Measurements from ENCODE around the gene FBXW7. TPM values are rescaled to one million over a fixed set of nuclear protein-coding genes. Genes with fewer than 3 reads are reported as not detected.

FBXW7 gene
- total and polyA plus RNA-seq, 2 of the 13 experiments (the other 11 are each of a cell fraction or from before 2014, with no cell fraction given), result 5.0 to 40.9 TPM

GRCh38 chr4:152293527-152293926 is 242.4 kb downstream of the FBXW7 start (continued):
- TF ChIP-seq ZBTB33 (CRISPR knock-in tag; IDR thresholded peaks at IDR 0.05), result no peak
- no peak for TF ChIP-seq ZNF280B (CRISPR knock-in tag; IDR thresholded peaks at IDR 0.05; ENCODE audit: borderline replicate concordance)
- TF ChIP-seq ZMYM3 (CRISPR knock-in tag; IDR thresholded peaks at IDR 0.05), result no peak

DNA sequence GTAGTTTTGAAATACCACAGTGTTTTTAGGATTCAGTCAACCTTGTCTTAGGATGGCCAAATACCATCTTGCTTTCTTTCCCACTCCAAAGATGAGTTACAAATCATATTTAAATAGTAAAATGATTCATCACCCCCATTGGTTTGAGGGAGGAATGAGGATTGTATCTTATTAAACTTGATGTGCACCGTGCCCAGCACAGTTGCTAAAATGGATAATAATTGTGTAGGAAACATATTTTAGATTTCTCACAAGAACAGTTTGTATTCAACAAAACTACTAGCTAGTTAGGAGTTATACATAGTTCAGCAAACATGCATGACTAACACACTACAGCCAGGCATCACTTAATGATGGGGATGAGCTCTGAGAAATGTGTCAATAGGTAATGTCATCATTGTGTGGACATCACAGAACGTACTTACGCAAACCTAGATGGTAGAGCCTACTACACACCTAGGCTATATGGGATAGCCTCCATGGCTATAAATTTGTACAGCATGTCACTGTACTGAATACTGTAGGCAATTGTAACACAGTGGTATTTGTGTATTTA is 245.4 kb downstream of the FBXW7 start:
- H3K4me2 ChIP-seq (ENCODE audit: low read depth, low read length), result no peak overlapping the region
- no peak for FAIRE-seq
- no peaks in the 10 kb centered on the region for H4K20me1 ChIP-seq (ENCODE audit: insufficient read depth, low read length)
- no peak overlapping the region for H3K4me3 ChIP-seq (replicated peaks in 1 of 3; ENCODE audit: insufficient read depth in 1 of 3, low read depth in 2 of 3, low read length in 3 of 3)
- ATAC-seq, result no peak
- no peak overlapping the region for H3K27ac ChIP-seq (ENCODE audit: extremely low read length, insufficient read depth, low read length)
- in situ Hi-C loops (cut with HindIII; ENCODE audit: extremely low pct_ligation_motif_present, low pct_unique_long_range_greater_than_20kb) (no loop called here), intact Hi-C loops (cut with micrococcal nuclease; ENCODE audit: unreplicated experiment) (no loop called here)
- H3K4me1 ChIP-seq (ENCODE audit: insufficient read depth, low read length), result no peaks in the 10 kb centered on the region
- TF ChIP-seq JUNB (CRISPR knock-in tag; IDR thresholded peaks at IDR 0.05; ENCODE audit: borderline replicate concordance), result no peak
- no peak for TF ChIP-seq KLF12 (CRISPR knock-in tag; IDR thresholded peaks at IDR 0.05; ENCODE audit: borderline replicate concordance)
- no peak for TF ChIP-seq ZNF484 (CRISPR knock-in tag; IDR thresholded peaks at IDR 0.05; ENCODE audit: borderline replicate concordance, low read depth)
- TF ChIP-seq MTA1 (CRISPR knock-in tag; IDR thresholded peaks at IDR 0.05; ENCODE audit: borderline replicate concordance), result no peak
- no peak for TF ChIP-seq DR1 (CRISPR knock-in tag; IDR thresholded peaks at IDR 0.05)
- TF ChIP-seq ZNF20 (CRISPR knock-in tag; IDR thresholded peaks at IDR 0.05), result no peak
- TF ChIP-seq NFE2L1 (CRISPR knock-in tag; IDR thresholded peaks at IDR 0.05; ENCODE audit: borderline replicate concordance), result no peak
- no peak for TF ChIP-seq KDM4B (CRISPR knock-in tag; IDR thresholded peaks at IDR 0.05)
- TF ChIP-seq GTF2F1 (IDR thresholded peaks at IDR 0.05; ENCODE audit: low read length), result no peak
- no peak for TF ChIP-seq AGO2 (optimal IDR thresholded peaks at IDR 0.05; ENCODE audit: low read depth, low read length)
- no peak for TF ChIP-seq ZNF703 (CRISPR knock-in tag; IDR thresholded peaks at IDR 0.05; ENCODE audit: borderline replicate concordance)
- no peak for TF ChIP-seq ZNF782 (CRISPR knock-in tag; IDR thresholded peaks at IDR 0.05; ENCODE audit: borderline replicate concordance)
- no peaks in the 10 kb centered on the region for H3K9me3 ChIP-seq (ENCODE audit: low read length)
- H3K36me3 ChIP-seq (replicated peaks in 1 of 2; ENCODE audit: control insufficient read depth in 1 of 2, insufficient read depth in 2 of 2, low read length in 2 of 2), result no peaks in the 10 kb centered on the region
- H3K27me3 ChIP-seq (ENCODE audit: control insufficient read depth in 1 of 2, insufficient read depth in 2 of 2, low read length in 2 of 2), result peaks cover 0 to 6% of the 10 kb centered on the region in 2 experiments; a peak in 2 of 5 replicates
- ChIA-PET CTCF (ENCODE audit: low intra/inter-chr PET ratio, low total read pairs) (no interaction called here), POLR2A (no interaction called here)
- no peak for DNase-seq (ENCODE audit: low spot score)
- BruUV-seq (replicated peaks), result no TSS peak
- no peak overlapping the region for H3K9ac ChIP-seq (ENCODE audit: insufficient read depth, low read depth, low read length)
- 56% methylated on average over 3 of the region's 3 CpGs for WGBS (ENCODE audit: low lambda C conversion rate)
- no peak overlapping the region for H2AFZ ChIP-seq (ENCODE audit: low read length)
- no peaks in the 10 kb centered on the region for H3K79me2 ChIP-seq (ENCODE audit: insufficient read depth, low read length)

All from HepG2 (cell line).